SK-N-MC (cell line): ENCODE results near the gene SV2C.

ENCODE experiments used
- EZH2 ChIP-seq: fragments of 200-600 bp; sonication (generic); IDR thresholded peaks from one replicate; pipeline ENCODE4 v1.6.1; 2017; ENCODE audit warnings: antibody characterized with exemption
- FOXP2 ChIP-seq: optimal IDR thresholded peaks from 2 replicates; pipeline ENCODE3; 2011; ENCODE audit warnings: mild to moderate bottlenecking, moderate library complexity; ENCODE audit not compliant: insufficient read depth; ENCODE audit errors: extremely low read length, control extremely low read depth
- POLR2AphosphoS5 ChIP-seq: IDR thresholded peaks from 2 replicates; pipeline ENCODE4 v1.6.1; 2012; ENCODE audit warnings: mild to moderate bottlenecking, low read depth, low read length, borderline replicate concordance

- TF ChIP-seq EZH2 = no peak
- TF ChIP-seq POLR2AphosphoS5 = no peak
- TF ChIP-seq FOXP2 = no peak
These were observed 72.4 kb downstream of the SV2C start for GRCh38 chr5:76155536-76155935.
